ENCODE results near the gene TRAPPC4.

Gene TRAPPC4

GRCh38 chr11:118996926-118997626, 21.5 kb upstream of the TRAPPC4 start:
- ATAC-seq (replicated peaks; ENCODE audit: extremely low read depth, poor library complexity, severe bottlenecking), result peak; percentile 33
- Mint-ChIP-seq H3K9me3 (no peaks in the 10 kb centered on the region), H3K36me3 (ENCODE audit: insufficient read depth) (peaks cover 33% of the 10 kb centered on the region), H3K27ac (ENCODE audit: low read depth) (peak overlapping the region; percentile 96), H3K4me3 (peak overlapping the region; percentile 96), H3K4me1 (peaks cover 34% of the 10 kb centered on the region), H3K27me3 (no peaks in the 10 kb centered on the region)
- DNase-seq (ENCODE audit: low spot score in 2 of 2), result peak in 1 of 2 donors; percentile 15

- H3K27ac Mint-ChIP-seq (ENCODE audit: low read depth), result peak within 1 kb of the TSS; percentile 96
- H3K36me3 Mint-ChIP-seq (ENCODE audit: insufficient read depth), result peaks cover 39% of the 10 kb centered on the region
- no peaks in the 10 kb centered on the region for H3K9me3 Mint-ChIP-seq
- ATAC-seq (replicated peaks; ENCODE audit: extremely low read depth, poor library complexity, severe bottlenecking), result peak; percentile 91
- peak within 1 kb of the TSS; percentile 96 for H3K4me3 Mint-ChIP-seq
- no peaks in the 10 kb centered on the region for H3K27me3 Mint-ChIP-seq
- H3K4me1 Mint-ChIP-seq, result peaks cover 34% of the 10 kb centered on the region
- peak; percentile 89 to 91 for DNase-seq (ENCODE audit: low spot score in 2 of 2)
Measured at GRCh38 chr11:118997627-118998387, 20.8 kb upstream of the TRAPPC4 start, which contains the start of gene CENATAC. TSS of gene CENATAC (plus strand) at chr11:118998138. CDS start at chr11:118998198, 60 bp downstream.

GRCh38 chr11:118998388-118998717, 20.2 kb upstream of the TRAPPC4 start:
- ATAC-seq (replicated peaks; ENCODE audit: extremely low read depth, poor library complexity, severe bottlenecking) (peak; percentile 26), DNase-seq (ENCODE audit: low spot score in 2 of 2) (no peak)
- H3K4me3 Mint-ChIP-seq, result peak overlapping the region; percentile 96
- H3K9me3 Mint-ChIP-seq, result no peaks in the 10 kb centered on the region
- H3K27ac Mint-ChIP-seq (ENCODE audit: low read depth), result peak overlapping the region; percentile 96
- H3K4me1 Mint-ChIP-seq, result peaks cover 33% of the 10 kb centered on the region
- peaks cover 45% of the 10 kb centered on the region for H3K36me3 Mint-ChIP-seq (ENCODE audit: insufficient read depth)
- H3K27me3 Mint-ChIP-seq, result no peaks in the 10 kb centered on the region

GRCh38 chr11:118998822-118999221, 19.7 kb upstream of the TRAPPC4 start:
- Mint-ChIP-seq H3K4me3 (peak overlapping the region; percentile 96), H3K27ac (ENCODE audit: low read depth) (peak overlapping the region; percentile 96), H3K9me3 (no peaks in the 10 kb centered on the region), H3K36me3 (ENCODE audit: insufficient read depth) (peaks cover 49% of the 10 kb centered on the region), H3K4me1 (peaks cover 29% of the 10 kb centered on the region), H3K27me3 (no peaks in the 10 kb centered on the region)
- no peak for ATAC-seq (replicated peaks; ENCODE audit: extremely low read depth, poor library complexity, severe bottlenecking)
- no peak for DNase-seq (ENCODE audit: low spot score in 2 of 2)

GRCh38 chr11:119000906-119001305, 17.7 kb upstream of the TRAPPC4 start:
- Mint-ChIP-seq H3K27ac (ENCODE audit: low read depth) (no peak overlapping the region), H3K9me3 (no peaks in the 10 kb centered on the region), H3K36me3 (ENCODE audit: insufficient read depth) (peaks cover 63% of the 10 kb centered on the region), H3K4me1 (peaks cover 28% of the 10 kb centered on the region), H3K4me3 (no peak overlapping the region), H3K27me3 (no peaks in the 10 kb centered on the region)
- ATAC-seq (replicated peaks; ENCODE audit: extremely low read depth, poor library complexity, severe bottlenecking) (no peak), DNase-seq (ENCODE audit: low spot score in 2 of 2) (no peak)

GRCh38 chr11:119006656-119007055, 11.9 kb upstream of the TRAPPC4 start:
- H3K9me3 Mint-ChIP-seq, result no peaks in the 10 kb centered on the region
- H3K4me1 Mint-ChIP-seq, result no peaks in the 10 kb centered on the region
- DNase-seq (ENCODE audit: low spot score in 2 of 2) (no peak), ATAC-seq (replicated peaks; ENCODE audit: extremely low read depth, poor library complexity, severe bottlenecking) (no peak)
- no peak overlapping the region for H3K27ac Mint-ChIP-seq (ENCODE audit: low read depth)
- no peaks in the 10 kb centered on the region for H3K27me3 Mint-ChIP-seq
- H3K36me3 Mint-ChIP-seq (ENCODE audit: insufficient read depth), result peaks cover 65% of the 10 kb centered on the region
- H3K4me3 Mint-ChIP-seq, result no peak overlapping the region

GRCh38 chr11:119011476-119012053, 7.0 kb upstream of the TRAPPC4 start:
- no peaks in the 10 kb centered on the region for H3K9me3 Mint-ChIP-seq

GRCh38 chr11:119012629-119013170, 5.9 kb upstream of the TRAPPC4 start:
- no peaks in the 10 kb centered on the region for H3K9me3 Mint-ChIP-seq
- peaks cover 57% of the 10 kb centered on the region for H3K36me3 Mint-ChIP-seq (ENCODE audit: insufficient read depth)
- ATAC-seq (replicated peaks; ENCODE audit: extremely low read depth, poor library complexity, severe bottlenecking), result no peak
- no peak overlapping the region for H3K4me3 Mint-ChIP-seq
- no peak for DNase-seq (ENCODE audit: low spot score in 2 of 2)
- H3K27me3 Mint-ChIP-seq, result no peaks in the 10 kb centered on the region
- H3K4me1 Mint-ChIP-seq, result peaks cover 19% of the 10 kb centered on the region
- peak overlapping the region; percentile 12 for H3K27ac Mint-ChIP-seq (ENCODE audit: low read depth)

More at GRCh38 chr11:119011476-119012053, 7.0 kb upstream of the TRAPPC4 start:
- peaks cover 59% of the 10 kb centered on the region for H3K36me3 Mint-ChIP-seq (ENCODE audit: insufficient read depth)
- DNase-seq (ENCODE audit: low spot score in 2 of 2) (no peak), ATAC-seq (replicated peaks; ENCODE audit: extremely low read depth, poor library complexity, severe bottlenecking) (no peak)
- no peak overlapping the region for H3K4me3 Mint-ChIP-seq
- H3K27me3 Mint-ChIP-seq, result no peaks in the 10 kb centered on the region
- peaks cover 13% of the 10 kb centered on the region for H3K4me1 Mint-ChIP-seq
- no peak overlapping the region for H3K27ac Mint-ChIP-seq (ENCODE audit: low read depth)

- no peak for DNase-seq (ENCODE audit: low spot score in 2 of 2)
- Mint-ChIP-seq H3K36me3 (ENCODE audit: insufficient read depth) (peaks cover 64% of the 10 kb centered on the region), H3K4me1 (peaks cover 33% of the 10 kb centered on the region), H3K27me3 (no peaks in the 10 kb centered on the region), H3K9me3 (no peaks in the 10 kb centered on the region), H3K27ac (ENCODE audit: low read depth) (no peak overlapping the region), H3K4me3 (no peak overlapping the region)
- ATAC-seq (replicated peaks; ENCODE audit: extremely low read depth, poor library complexity, severe bottlenecking), result no peak
Measured at GRCh38 chr11:119014209-119014924, 4.2 kb upstream of the TRAPPC4 start.

- no peak for DNase-seq (ENCODE audit: low spot score in 2 of 2)
- Mint-ChIP-seq H3K27ac (ENCODE audit: low read depth) (peak overlapping the region; percentile 82), H3K27me3 (no peaks in the 10 kb centered on the region), H3K4me3 (peak overlapping the region; percentile 32), H3K9me3 (no peaks in the 10 kb centered on the region), H3K4me1 (peaks cover 38% of the 10 kb centered on the region), H3K36me3 (ENCODE audit: insufficient read depth) (peaks cover 62% of the 10 kb centered on the region)
- no peak for ATAC-seq (replicated peaks; ENCODE audit: extremely low read depth, poor library complexity, severe bottlenecking)
Measured at GRCh38 chr11:119015054-119015611, 3.4 kb upstream of the TRAPPC4 start.

GRCh38 chr11:119016216-119017009, 2.2 kb upstream of the TRAPPC4 start:
- no peaks in the 10 kb centered on the region for H3K27me3 Mint-ChIP-seq
- DNase-seq (ENCODE audit: low spot score in 2 of 2) (no peak), ATAC-seq (replicated peaks; ENCODE audit: extremely low read depth, poor library complexity, severe bottlenecking) (no peak)
- no peaks in the 10 kb centered on the region for H3K9me3 Mint-ChIP-seq
- H3K36me3 Mint-ChIP-seq (ENCODE audit: insufficient read depth), result peaks cover 63% of the 10 kb centered on the region
- H3K27ac Mint-ChIP-seq (ENCODE audit: low read depth), result peak overlapping the region; percentile 99
- H3K4me1 Mint-ChIP-seq, result peaks cover 41% of the 10 kb centered on the region
- H3K4me3 Mint-ChIP-seq, result peak overlapping the region; percentile 32

All from central memory CD8-positive, alpha-beta T cell (primary cell).